Measurements from ENCODE around the gene TSPAN3. TPM values are rescaled to one million over a fixed set of nuclear protein-coding genes. Genes with fewer than 3 reads are reported as not detected.

The TSPAN3 gene
- total and polyA plus RNA-seq, 10 of the 15 experiments (the other 5 are each of a cell fraction or from before 2014, with no cell fraction given) = 18.9 to 114 (median 57.2) TPM

GRCh38 chr15:77039848-77040247, 31.1 kb downstream of the TSPAN3 start:
- ChIA-PET CTCF (no interaction called here), RAD21 (ENCODE audit: unreplicated experiment) (no interaction called here), POLR2A (no interaction called here), SMC1A (ENCODE audit: uncharacterized antibody, unreplicated experiment) (no interaction called here)
- Histone ChIP-seq H4K20me1 (ENCODE audit: control insufficient read depth, insufficient read depth) (no peaks in the 10 kb centered on the region), H3K4me2 (ENCODE audit: control insufficient read depth, insufficient read depth) (no peak overlapping the region), H3K79me2 (ENCODE audit: control insufficient read depth, insufficient read depth, low read length) (no peaks in the 10 kb centered on the region), H3K9ac (ENCODE audit: control insufficient read depth, insufficient read depth, low read length) (no peak overlapping the region), H3K36me3 (ENCODE audit: control insufficient read depth in 2 of 2, insufficient read depth in 2 of 2, low read length in 1 of 2) (peaks cover 0 to 7% of the 10 kb centered on the region in 2 experiments; a peak in 3 of 4 replicates), H3K9me3 (replicated peaks; ENCODE audit: control insufficient read depth, insufficient read depth, low read length) (no peaks in the 10 kb centered on the region; the same call in 2 of the 3 replicates), H3K27ac (ENCODE audit: control insufficient read depth, insufficient read depth) (no peak overlapping the region), H2AFZ (ENCODE audit: control insufficient read depth, low read depth, low read length) (no peak overlapping the region), H3K4me3 (no peak overlapping the region), H3K4me1 (ENCODE audit: control insufficient read depth, insufficient read depth, low read length) (no peaks in the 10 kb centered on the region), H3K27me3 (replicated peaks in 1 of 2; ENCODE audit: control insufficient read depth in 2 of 2, insufficient read depth in 2 of 2, low read length in 1 of 2) (no peaks in the 10 kb centered on the region)
- intact Hi-C loops (cut with micrococcal nuclease; ENCODE audit: unreplicated experiment) = no loop called here
- in situ Hi-C loops (cut with MboI) = no loop called here
- FAIRE-seq = no peak
- BruUV-seq (replicated peaks) = no TSS peak
- no peak for ATAC-seq
- TF ChIP-seq RELA (IDR thresholded peaks at IDR 0.05; ENCODE audit: borderline replicate concordance, partially characterized antibody) (no peak), KAT2A (conservative IDR thresholded peaks at IDR 0.05; ENCODE audit: control insufficient read depth, low read depth, low read length) (no peak), ZBTB11 (CRISPR knock-in tag; IDR thresholded peaks at IDR 0.05) (no peak), RFX5 (IDR thresholded peaks at IDR 0.05; ENCODE audit: low read depth, low read length) (no peak), SMC3 (IDR thresholded peaks at IDR 0.05; ENCODE audit: borderline replicate concordance, low read length) (no peak), SIN3A (IDR thresholded peaks at IDR 0.05; ENCODE audit: low read depth, low read length) (no peak), POLR2A (IDR thresholded peaks at IDR 0.05; ENCODE audit: low read depth, low read length) (no peak), CUX1 (IDR thresholded peaks at IDR 0.05; ENCODE audit: insufficient replicate concordance, low read depth, low read length) (no peak)
- no peak for DNase-seq (ENCODE audit: low read depth, low spot score)
- WGBS (ENCODE audit: insufficient coverage, insufficient replicate concordance, low lambda C conversion rate, missing lambda C conversion rate) = no CpG with 5 or more reads among the region's 8 CpGs
